Endodermal cell (in vitro differentiated cells): ENCODE measurements around the gene XXYLT1. TPM values are rescaled to one million over a fixed set of nuclear protein-coding genes. Genes with fewer than 3 reads are reported as not detected.

Experiments used
- DNase-seq: peaks from one replicate; pipeline ENCODE4 v3.0.0-alpha.2; 2017
- H3K27ac ChIP-seq: 2 replicates; pipeline ENCODE4 v1.5.1; 2013; ENCODE audit warnings: mild to moderate bottlenecking, low read depth, low read length, moderate library complexity
- H3K27me3 ChIP-seq: 2 replicates; pipeline ENCODE4 v1.6.1; 2013; ENCODE audit warnings: mild to moderate bottlenecking, low read length, moderate library complexity; ENCODE audit not compliant: insufficient read depth, control insufficient read depth, poor library complexity, severe bottlenecking
- H3K36me3 ChIP-seq: 2 replicates; pipeline ENCODE4 v1.7.0; 2013; ENCODE audit warnings: mild to moderate bottlenecking, low read length, moderate library complexity; ENCODE audit not compliant: control insufficient read depth, insufficient read depth
- H3K4me1 ChIP-seq: one replicate; pipeline ENCODE4 v1.7.0; 2013; ENCODE audit warnings: low read length; ENCODE audit not compliant: control insufficient read depth, insufficient read depth
- H3K4me3 ChIP-seq: 2 replicates; pipeline ENCODE4 v1.5.1; 2013; ENCODE audit warnings: mild to moderate bottlenecking, low read length, moderate library complexity
- H3K9ac ChIP-seq: 2 replicates; pipeline ENCODE4 v1.6.1; 2013; ENCODE audit warnings: mild to moderate bottlenecking, low read length, moderate library complexity; ENCODE audit not compliant: poor library complexity, severe bottlenecking; ENCODE audit errors: extremely low read depth
- H3K9me3 ChIP-seq: 2 replicates; pipeline ENCODE4 v1.6.1; 2013; ENCODE audit warnings: mild to moderate bottlenecking, low read length, moderate library complexity; ENCODE audit not compliant: control insufficient read depth
- H3K27ac Mint-ChIP-seq: 2 replicates; pipeline ENCODE4 v1.8.0; 2020; ENCODE audit warnings: mixed read lengths
- H3K27me3 Mint-ChIP-seq: 2 replicates; pipeline ENCODE4 v1.8.0; 2021; ENCODE audit warnings: mild to moderate bottlenecking, mixed read lengths; ENCODE audit not compliant: insufficient read depth
- H3K36me3 Mint-ChIP-seq: 2 replicates; pipeline ENCODE4 v1.8.0; 2020; ENCODE audit warnings: low read depth, mixed read lengths
- H3K4me1 Mint-ChIP-seq: 2 replicates; pipeline ENCODE4 v1.8.0; 2020; ENCODE audit warnings: mixed read lengths
- H3K4me3 Mint-ChIP-seq: 2 replicates; pipeline ENCODE4 v1.8.0; 2020; ENCODE audit warnings: mild to moderate bottlenecking, moderate library complexity, mixed read lengths
- H3K9me3 Mint-ChIP-seq: 2 replicates; pipeline ENCODE4 v1.8.0; 2020; ENCODE audit warnings: mild to moderate bottlenecking, mixed read lengths
- WGBS, 2 experiments: methylation state at CpG; one replicate each; pipeline versions ENCODE4 v1.1.5 to v1.1.7; 2013; ENCODE audit warnings: missing lambda C conversion rate in 2 of 2, mixed read lengths in 1 of 2; ENCODE audit not compliant: insufficient coverage in 1 of 2, insufficient read length in 1 of 2; 5-methylcytosine and 5-hydroxymethylcytosine counted together
- total RNA-seq, 2 donors: library from RNA; stranded (reverse); fragmentation: NEBNext Ultra II Directional in 1 of 2; extraction: Animal tissue kit (Norgen Biotek cat#: 25700) in 1 of 2; gene quantifications; 2 replicates in 1 of 2; 3 replicates in 1 of 2; pipeline ENCODE4 v1.2.1, GENCODE V29; 2021
- TF ChIP-seq, protein P1 (sequence below): fragments of 200-600 bp; sonication (generic); conservative IDR thresholded peaks from 2 replicates; pipeline ENCODE4 v1.5.0; 2021; ENCODE audit warnings: antibody characterized with exemption, mild to moderate bottlenecking

XXYLT1 gene
- total RNA-seq, 2 donors from 2014 or later, result 35.5 to 38.3 TPM

DNA sequence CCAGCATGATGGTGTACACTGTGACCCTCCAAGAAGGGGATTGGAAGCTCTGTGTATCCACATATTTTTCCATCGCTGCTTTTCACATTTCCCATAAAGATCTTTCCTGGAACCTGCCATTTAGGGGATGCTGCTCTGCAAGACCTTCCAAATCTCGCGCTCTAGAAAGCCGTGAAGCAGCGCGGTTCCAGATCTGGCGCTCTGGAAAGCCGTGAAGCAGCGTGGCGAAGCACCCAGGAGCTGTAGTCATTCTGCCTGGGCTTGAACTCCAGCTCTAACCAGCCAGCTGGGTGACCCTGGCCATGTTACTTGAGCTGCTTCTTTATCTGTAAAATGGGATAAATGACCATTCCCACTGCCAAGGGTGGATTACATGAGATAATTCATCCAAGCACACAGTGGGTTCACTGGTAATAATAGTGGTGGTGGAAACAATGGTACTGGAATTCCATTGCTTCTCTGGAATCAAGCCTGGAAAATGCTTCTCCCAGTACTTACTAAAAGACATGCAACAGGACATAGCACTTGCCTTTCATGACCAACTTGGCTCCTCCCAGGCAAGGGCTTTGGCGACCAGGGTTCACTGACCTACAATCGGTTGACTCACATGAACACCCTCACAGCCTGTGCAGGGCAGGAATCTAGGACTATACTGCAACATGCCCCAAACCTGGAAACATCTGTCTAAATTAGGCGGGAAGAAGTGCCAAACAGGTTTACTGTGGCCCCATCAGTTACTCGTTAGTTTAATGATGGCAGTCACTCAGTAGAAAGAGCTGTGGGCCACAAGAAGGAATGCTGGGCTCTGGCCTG is 70.7 kb downstream of the XXYLT1 start:
- no peaks in the 10 kb centered on the region for H3K27me3 ChIP-seq
- no peak overlapping the region for H3K27ac ChIP-seq
- DNase-seq, result peak; percentile 20
- Mint-ChIP-seq H3K4me3 (no peak overlapping the region), H3K27ac (no peak overlapping the region), H3K9me3 (no peaks in the 10 kb centered on the region), H3K4me1 (peaks cover 23% of the 10 kb centered on the region), H3K36me3 (peaks cover 12% of the 10 kb centered on the region), H3K27me3 (no peaks in the 10 kb centered on the region)
- H3K4me3 ChIP-seq, result no peak overlapping the region
- H3K36me3 ChIP-seq, result no peaks in the 10 kb centered on the region
- TF ChIP-seq, protein P1, sequence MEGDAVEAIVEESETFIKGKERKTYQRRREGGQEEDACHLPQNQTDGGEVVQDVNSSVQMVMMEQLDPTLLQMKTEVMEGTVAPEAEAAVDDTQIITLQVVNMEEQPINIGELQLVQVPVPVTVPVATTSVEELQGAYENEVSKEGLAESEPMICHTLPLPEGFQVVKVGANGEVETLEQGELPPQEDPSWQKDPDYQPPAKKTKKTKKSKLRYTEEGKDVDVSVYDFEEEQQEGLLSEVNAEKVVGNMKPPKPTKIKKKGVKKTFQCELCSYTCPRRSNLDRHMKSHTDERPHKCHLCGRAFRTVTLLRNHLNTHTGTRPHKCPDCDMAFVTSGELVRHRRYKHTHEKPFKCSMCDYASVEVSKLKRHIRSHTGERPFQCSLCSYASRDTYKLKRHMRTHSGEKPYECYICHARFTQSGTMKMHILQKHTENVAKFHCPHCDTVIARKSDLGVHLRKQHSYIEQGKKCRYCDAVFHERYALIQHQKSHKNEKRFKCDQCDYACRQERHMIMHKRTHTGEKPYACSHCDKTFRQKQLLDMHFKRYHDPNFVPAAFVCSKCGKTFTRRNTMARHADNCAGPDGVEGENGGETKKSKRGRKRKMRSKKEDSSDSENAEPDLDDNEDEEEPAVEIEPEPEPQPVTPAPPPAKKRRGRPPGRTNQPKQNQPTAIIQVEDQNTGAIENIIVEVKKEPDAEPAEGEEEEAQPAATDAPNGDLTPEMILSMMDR, result no peak
- H3K4me1 ChIP-seq, result no peaks in the 10 kb centered on the region
- 95 to 97% methylated on average over 14 of the region's 14 CpGs for WGBS, 2 experiments
- no peaks in the 10 kb centered on the region for H3K9me3 ChIP-seq
- H3K9ac ChIP-seq, result no peak overlapping the region

DNA sequence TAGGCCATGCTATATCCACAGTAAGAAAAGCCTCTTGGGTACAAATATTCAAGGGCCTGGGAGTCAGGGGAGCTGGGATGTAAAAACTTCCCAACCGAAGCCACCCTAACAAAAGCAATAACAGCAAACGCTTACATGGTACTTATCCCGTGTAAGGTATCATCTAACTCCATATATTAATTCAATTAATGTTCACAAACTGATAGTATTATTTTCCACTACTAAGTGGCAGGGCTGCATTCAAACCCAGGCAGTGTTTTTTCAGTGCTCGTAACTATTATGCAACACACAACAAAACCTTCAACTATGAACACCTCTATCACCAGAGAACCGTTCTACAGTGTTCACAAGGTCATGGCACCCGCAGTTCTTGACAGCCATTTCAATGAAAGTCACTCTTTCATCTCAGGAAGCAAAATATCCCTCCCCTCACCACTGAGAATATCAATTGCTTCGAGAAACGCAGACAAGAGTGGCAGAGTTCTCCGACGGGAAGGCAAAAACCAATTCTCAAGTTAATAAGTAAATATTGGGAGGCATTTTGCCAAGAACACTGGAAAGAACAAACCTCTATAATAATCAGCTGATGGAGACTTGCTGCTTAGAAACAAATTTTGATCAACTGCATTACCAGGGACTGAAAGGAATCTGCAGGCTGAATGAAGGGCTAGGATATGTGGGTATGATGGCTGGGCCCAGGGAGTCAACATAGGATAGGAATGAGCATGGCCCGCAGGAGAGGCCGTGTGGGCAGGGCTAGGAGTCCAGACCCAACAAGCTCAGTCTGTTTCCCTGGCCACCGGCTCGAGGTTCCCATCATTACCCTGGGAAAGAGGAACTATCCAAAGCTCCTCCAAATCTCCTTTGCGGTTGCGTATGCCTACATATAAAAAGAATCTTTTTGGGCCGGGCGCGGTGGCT is 72.3 kb downstream of the XXYLT1 start:
- no peak overlapping the region for H3K27ac Mint-ChIP-seq
- Histone ChIP-seq H3K27me3 (no peaks in the 10 kb centered on the region), H3K4me1 (no peaks in the 10 kb centered on the region), H3K27ac (peak overlapping the region; percentile 66), H3K36me3 (no peaks in the 10 kb centered on the region), H3K9ac (no peak overlapping the region), H3K9me3 (no peaks in the 10 kb centered on the region), H3K4me3 (no peak overlapping the region)
- H3K27me3 Mint-ChIP-seq, result no peaks in the 10 kb centered on the region
- peaks cover 16% of the 10 kb centered on the region for H3K4me1 Mint-ChIP-seq
- no peak overlapping the region for H3K4me3 Mint-ChIP-seq
- TF ChIP-seq, protein P1, result no peak
- 95% methylated on average over 9 to 19 of the region's 19 CpGs for WGBS, 2 experiments
- peak; percentile 28 for DNase-seq
- H3K9me3 Mint-ChIP-seq, result no peaks in the 10 kb centered on the region
- H3K36me3 Mint-ChIP-seq, result peaks cover 12% of the 10 kb centered on the region

DNA sequence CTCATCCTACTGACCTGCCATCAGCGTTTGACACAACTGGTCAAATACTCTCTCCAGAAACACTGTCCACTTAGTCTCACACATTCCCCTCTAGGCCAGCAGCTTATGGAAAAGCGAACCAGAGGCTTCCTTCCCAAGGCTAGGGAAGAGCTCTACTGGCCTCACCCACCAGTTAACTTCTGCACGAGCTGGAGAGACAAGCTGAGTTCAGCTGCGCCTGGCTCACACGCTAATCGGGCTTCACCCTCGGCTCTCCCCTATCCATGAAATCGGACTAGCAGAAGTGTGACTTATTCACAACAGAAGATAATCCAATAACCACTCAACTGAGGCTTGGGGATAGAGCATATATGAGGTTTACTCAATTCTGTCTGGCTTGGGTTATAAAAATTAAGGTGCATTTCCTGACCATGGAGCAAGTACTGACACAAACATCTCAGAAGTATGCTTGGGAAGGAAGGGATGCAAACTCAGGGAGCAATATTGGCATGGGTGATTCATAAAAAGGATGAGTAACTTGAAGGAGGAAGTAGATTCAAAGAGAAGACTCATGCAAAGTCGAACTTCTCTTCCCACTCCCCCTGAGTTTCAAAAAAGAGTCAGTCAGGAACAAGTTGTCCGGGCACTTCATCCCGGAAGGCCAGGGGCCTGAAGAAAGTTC is 73.1 kb downstream of the XXYLT1 start:
- H3K4me1 Mint-ChIP-seq, result peaks cover 13% of the 10 kb centered on the region
- H3K9me3 ChIP-seq, result peaks cover 1% of the 10 kb centered on the region
- no peaks in the 10 kb centered on the region for H3K4me1 ChIP-seq
- TF ChIP-seq, protein P1, result no peak
- no peak overlapping the region for H3K9ac ChIP-seq
- H3K27me3 ChIP-seq, result no peaks in the 10 kb centered on the region
- no peak overlapping the region for H3K4me3 Mint-ChIP-seq
- 81 to 91% methylated on average over 2 to 11 of the region's 11 CpGs for WGBS, 2 experiments
- H3K4me3 ChIP-seq, result no peak overlapping the region
- DNase-seq, result peak; percentile 12
- H3K27ac Mint-ChIP-seq, result no peak overlapping the region
- no peaks in the 10 kb centered on the region for H3K36me3 ChIP-seq
- H3K27ac ChIP-seq, result peak overlapping the region; percentile 66
- H3K27me3 Mint-ChIP-seq, result no peaks in the 10 kb centered on the region
- peaks cover 1% of the 10 kb centered on the region for H3K9me3 Mint-ChIP-seq
- H3K36me3 Mint-ChIP-seq, result peaks cover 7% of the 10 kb centered on the region
